Liver (tissue), 3 donors: ENCODE measurements around the gene ATG10.

Experiments used
- ATF3 ChIP-seq: IDR thresholded peaks from 2 replicates; pipeline ENCODE4 v1.6.1; 2016; ENCODE audit warnings: antibody characterized with exemption
- CTCF ChIP-seq: fragments of 150-350 bp; IDR thresholded peaks from 2 replicates; pipeline ENCODE4 v1.5.1; 2017; ENCODE audit warnings: improper control_type of control experiment, low read depth, low read length; ENCODE audit not compliant: missing input control
- EGR1 ChIP-seq, 2 donors: IDR thresholded peaks; 2 replicates each; pipeline ENCODE4 v1.6.1; 2016 to 2018; ENCODE audit warnings: antibody characterized with exemption in 2 of 2, low read depth in 2 of 2
- FOXA1 ChIP-seq: IDR thresholded peaks from 2 replicates; pipeline ENCODE4 v1.6.1; 2016; ENCODE audit warnings: antibody characterized with exemption
- JUND ChIP-seq, 2 donors: IDR thresholded peaks; 2 replicates each; pipeline ENCODE4 v1.6.1; 2016; ENCODE audit warnings: antibody characterized with exemption in 2 of 2
- MAX ChIP-seq: IDR thresholded peaks from 2 replicates; pipeline ENCODE4 v1.6.1; 2016; ENCODE audit warnings: antibody characterized with exemption
- RAD21 ChIP-seq, 2 donors: IDR thresholded peaks; 2 replicates each; pipeline ENCODE4 v1.6.1; 2016; ENCODE audit warnings: antibody characterized with exemption in 2 of 2, mild to moderate bottlenecking in 2 of 2
- REST ChIP-seq: IDR thresholded peaks from 2 replicates; pipeline ENCODE4 v1.6.1; 2016; ENCODE audit warnings: antibody characterized with exemption, mild to moderate bottlenecking
- SP1 ChIP-seq: IDR thresholded peaks from 2 replicates; pipeline ENCODE4 v1.6.1; 2018; ENCODE audit warnings: antibody characterized with exemption, mild to moderate bottlenecking
- TAF1 ChIP-seq: conservative IDR thresholded peaks from 2 replicates; pipeline ENCODE4 v1.6.1; 2016; ENCODE audit warnings: antibody characterized with exemption, mild to moderate bottlenecking
- YY1 ChIP-seq: IDR thresholded peaks from 2 replicates; pipeline ENCODE4 v1.6.1; 2016; ENCODE audit warnings: antibody characterized with exemption, mild to moderate bottlenecking
- donor health status: healthy.
- donor health status: healthy.

- no peak for TF ChIP-seq CTCF
- no peak for TF ChIP-seq REST
- no peak for TF ChIP-seq JUND (IDR thresholded peaks at IDR 0.05)
- no peak for TF ChIP-seq RAD21 (IDR thresholded peaks at IDR 0.05)
- no peak for TF ChIP-seq YY1
- TF ChIP-seq MAX, result no peak
- no peak for TF ChIP-seq TAF1
- TF ChIP-seq EGR1 (IDR thresholded peaks at IDR 0.05; ENCODE audit: low read depth in 2 of 2), result no peak
- no peak for TF ChIP-seq SP1
- TF ChIP-seq FOXA1, result no peak
- TF ChIP-seq ATF3, result no peak
Observed at GRCh38 chr5:82142217-82142841, 170.5 kb downstream of the ATG10 start.
